GM10266 (cell line): ENCODE data around the gene HSPA5.
"Not testable (repeated sequence)": the region's sequence is repeated elsewhere in the genome, so short reads cannot be mapped to it uniquely, and the experiment has no call there.

ENCODE experiments used
- DNase-seq: peaks from one replicate; pipeline ENCODE4 v3.0.0; 2012; ENCODE audit errors: extremely low spot score
- TF ChIP-seq, protein P1 (sequence below): IDR thresholded peaks from 2 replicates; pipeline ENCODE4 v1.5.1; 2012; ENCODE audit warnings: mild to moderate bottlenecking, low read depth; ENCODE audit not compliant: control insufficient read depth, insufficient read depth; ENCODE audit errors: missing control alignments

The HSPA5 gene

DNA sequence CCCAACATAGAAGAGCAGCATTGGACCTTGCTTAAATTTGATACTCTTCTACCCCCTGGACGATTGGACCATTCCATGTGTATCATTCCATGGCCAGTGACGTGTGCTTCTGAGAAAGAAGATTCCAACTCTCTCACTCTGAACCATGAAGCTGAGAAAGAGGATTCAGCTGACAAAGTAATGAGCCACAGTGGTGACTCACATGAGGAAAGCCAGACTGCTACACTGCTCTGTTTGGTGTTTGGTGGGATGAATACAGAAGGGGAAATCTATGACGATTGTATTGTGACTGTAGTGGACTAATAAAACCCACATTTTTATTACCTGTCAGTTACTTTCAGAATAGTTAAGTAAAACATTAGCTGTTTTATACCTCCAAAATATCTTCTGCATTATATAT is 7.5 kb downstream of the HSPA5 start:
- TF ChIP-seq, protein P1, sequence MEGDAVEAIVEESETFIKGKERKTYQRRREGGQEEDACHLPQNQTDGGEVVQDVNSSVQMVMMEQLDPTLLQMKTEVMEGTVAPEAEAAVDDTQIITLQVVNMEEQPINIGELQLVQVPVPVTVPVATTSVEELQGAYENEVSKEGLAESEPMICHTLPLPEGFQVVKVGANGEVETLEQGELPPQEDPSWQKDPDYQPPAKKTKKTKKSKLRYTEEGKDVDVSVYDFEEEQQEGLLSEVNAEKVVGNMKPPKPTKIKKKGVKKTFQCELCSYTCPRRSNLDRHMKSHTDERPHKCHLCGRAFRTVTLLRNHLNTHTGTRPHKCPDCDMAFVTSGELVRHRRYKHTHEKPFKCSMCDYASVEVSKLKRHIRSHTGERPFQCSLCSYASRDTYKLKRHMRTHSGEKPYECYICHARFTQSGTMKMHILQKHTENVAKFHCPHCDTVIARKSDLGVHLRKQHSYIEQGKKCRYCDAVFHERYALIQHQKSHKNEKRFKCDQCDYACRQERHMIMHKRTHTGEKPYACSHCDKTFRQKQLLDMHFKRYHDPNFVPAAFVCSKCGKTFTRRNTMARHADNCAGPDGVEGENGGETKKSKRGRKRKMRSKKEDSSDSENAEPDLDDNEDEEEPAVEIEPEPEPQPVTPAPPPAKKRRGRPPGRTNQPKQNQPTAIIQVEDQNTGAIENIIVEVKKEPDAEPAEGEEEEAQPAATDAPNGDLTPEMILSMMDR: no peak
- DNase-seq: no peak

DNA sequence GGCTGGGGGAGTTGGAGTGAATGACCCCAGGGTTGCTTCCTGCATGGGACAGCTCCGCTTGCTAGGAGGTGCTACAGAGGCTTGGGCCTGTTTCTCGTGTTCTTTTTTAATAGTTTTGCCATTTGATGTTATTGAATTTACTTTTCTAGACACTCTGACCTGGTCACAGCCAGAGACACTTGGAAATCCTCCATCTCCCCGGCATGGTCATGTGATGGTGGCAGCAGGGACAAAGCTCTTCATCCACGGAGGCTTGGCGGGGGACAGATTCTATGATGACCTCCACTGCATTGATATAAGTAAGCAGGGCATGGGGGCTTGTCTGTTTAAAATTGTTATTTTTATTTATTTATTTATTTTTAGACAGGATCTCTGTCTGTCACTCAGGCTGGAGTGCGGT is 13.4 kb downstream of the HSPA5 start:
- TF ChIP-seq, protein P1: no peak
- no peak for DNase-seq

DNA sequence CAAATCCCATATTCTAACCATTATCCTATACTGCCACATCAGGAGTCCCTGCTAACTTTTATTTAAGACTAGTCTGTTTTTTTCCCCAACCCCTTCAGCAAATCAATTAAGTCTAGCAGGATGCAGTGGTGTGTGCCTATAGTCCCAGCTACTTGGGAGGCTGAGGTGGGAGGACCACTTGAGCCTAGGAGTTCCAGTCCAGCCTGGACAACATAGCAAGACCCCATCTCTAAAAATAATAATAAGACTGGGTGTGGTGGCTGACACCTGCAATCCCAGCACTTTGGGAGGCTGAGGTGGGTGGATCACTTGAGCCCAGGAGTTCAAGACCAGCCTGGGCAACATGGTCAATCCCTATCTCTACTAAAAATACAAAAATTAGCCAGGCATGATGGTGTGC is 16.3 kb downstream of the HSPA5 start:
- not testable (repeated sequence) for DNase-seq

DNA sequence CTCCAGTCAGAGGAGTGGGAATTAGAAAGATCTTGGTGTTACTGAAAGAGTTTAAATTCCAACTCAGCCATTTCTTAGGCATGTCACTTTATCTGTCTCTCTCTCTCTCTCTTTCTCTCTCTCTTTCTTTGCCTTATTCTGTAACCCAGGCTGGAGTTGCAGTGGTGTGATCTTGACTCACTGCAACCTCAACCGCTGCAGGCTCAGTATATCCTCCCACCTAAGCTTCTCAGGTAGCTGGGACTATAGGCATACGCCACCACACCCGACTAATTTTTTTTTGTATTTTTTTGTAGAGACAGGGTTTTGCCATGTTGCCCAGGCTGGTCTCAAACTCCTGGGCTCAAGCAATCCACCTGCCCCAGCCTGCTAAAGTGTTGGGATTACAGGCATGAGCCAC is 22.5 kb downstream of the HSPA5 start:
- TF ChIP-seq, protein P1: no peak
- DNase-seq: no peak

DNA sequence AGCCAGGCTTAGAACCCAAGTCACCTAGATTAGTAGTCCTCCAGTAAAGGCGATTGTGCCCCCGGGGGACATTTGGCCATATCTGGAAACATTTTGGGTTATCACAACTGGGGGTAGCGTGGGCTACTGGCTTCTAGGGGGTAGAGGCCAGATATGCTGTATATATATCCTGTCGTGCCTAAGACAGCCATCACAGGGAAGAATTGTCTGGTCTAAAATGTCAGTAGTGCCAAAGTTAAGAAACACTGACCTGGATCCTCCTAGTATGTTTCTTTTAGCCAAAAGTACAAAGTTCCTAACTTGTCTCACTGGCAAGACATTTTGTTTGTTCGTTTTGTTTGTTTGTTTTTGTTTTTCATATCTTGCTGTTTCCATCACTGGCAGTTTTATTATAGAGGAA is 27.0 kb downstream of the HSPA5 start:
- TF ChIP-seq, protein P1: no peak
- DNase-seq: no peak

DNA sequence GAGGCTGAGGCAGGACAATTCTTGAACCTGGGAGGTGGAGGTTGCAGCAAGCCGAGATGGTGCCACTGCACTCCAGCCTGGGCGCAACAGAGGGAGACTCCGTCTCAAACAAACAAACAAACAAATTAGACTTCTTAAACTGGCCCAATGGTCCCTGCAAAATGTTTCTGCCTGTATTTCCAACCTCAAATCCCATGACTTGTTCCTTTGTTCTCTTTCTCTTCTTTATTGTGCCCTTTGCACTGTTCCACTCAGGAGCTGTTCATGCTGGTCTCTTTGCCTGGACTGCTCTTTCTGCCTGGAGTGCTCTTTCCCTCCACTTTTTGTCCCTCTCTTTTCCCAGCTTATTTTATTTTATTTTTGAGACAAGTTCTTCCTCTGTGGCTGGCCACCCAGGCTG is 36.7 kb downstream of the HSPA5 start:
- DNase-seq: no peak

DNA sequence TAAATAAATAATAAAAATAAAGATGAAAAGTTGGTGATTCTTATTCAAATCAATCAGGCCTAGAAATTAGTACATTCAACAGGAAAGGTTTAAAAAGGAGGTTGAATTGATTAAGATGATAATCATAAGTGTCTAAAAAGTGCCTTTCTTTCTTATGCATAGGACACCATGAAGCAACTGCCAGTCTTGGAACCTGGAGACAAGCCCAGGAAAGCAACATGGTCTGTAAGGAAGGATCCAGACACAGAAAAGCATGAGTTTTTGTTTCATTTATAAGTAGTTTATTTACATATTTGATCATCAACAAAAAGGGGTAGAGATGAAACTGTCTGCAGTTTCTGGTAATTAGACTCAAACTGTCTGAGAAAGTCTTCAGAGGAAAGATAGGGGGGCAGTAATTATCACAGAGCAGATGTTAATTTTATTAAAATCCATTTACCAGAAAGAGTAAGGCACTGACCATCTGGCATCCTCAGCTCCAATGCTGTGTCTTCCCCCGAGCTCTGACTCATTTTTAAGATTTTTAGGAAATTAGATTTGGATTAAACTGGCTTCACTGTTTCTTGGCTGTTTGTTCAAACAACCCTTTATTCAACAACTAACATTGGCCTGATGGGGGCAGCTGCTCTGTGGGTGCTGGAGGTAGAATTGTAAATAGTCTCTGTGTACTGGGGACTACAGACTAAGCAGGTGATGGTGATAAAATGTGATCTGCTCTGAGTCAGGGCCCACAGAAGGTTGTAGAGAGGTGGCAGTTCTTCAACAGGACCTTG is 38.1 kb downstream of the HSPA5 start:
- TF ChIP-seq, protein P1: no peak
- no peak for DNase-seq

More for the DNA sequence above, 36.7 kb downstream of the HSPA5 start:
- TF ChIP-seq, protein P1: no peak
